HUES48 (cell line): Measurements from ENCODE around the gene HIPK2.

Experiments
- H3K27ac ChIP-seq: one replicate; pipeline ENCODE4 v1.7.0; 2013; ENCODE audit warnings: low read depth, low read length, inconsistent platforms
- H3K27me3 ChIP-seq: 2 replicates; pipeline ENCODE4 v1.6.1; 2013; ENCODE audit warnings: mild to moderate bottlenecking, low read length; ENCODE audit not compliant: control insufficient read depth, insufficient read depth
- H3K36me3 ChIP-seq: 2 replicates; pipeline ENCODE4 v1.6.1; 2013; ENCODE audit warnings: low read length; ENCODE audit not compliant: control insufficient read depth, insufficient read depth
- H3K4me1 ChIP-seq: 2 replicates; pipeline ENCODE4 v1.6.1; 2013; ENCODE audit warnings: mild to moderate bottlenecking, low read length; ENCODE audit not compliant: control insufficient read depth, insufficient read depth
- H3K4me3 ChIP-seq: 2 replicates; pipeline ENCODE4 v1.5.1; 2013; ENCODE audit warnings: mild to moderate bottlenecking, low read depth, low read length
- H3K9ac ChIP-seq: 2 replicates; pipeline ENCODE4 v1.6.1; 2013; ENCODE audit warnings: mild to moderate bottlenecking, low read depth, low read length, moderate library complexity
- H3K9me3 ChIP-seq: 2 replicates; pipeline ENCODE4 v1.6.1; 2013; ENCODE audit warnings: low read length; ENCODE audit not compliant: control insufficient read depth, insufficient read depth

The HIPK2 gene

GRCh38 chr7:139734395-139734794, 43.4 kb downstream of the HIPK2 start:
- Histone ChIP-seq H3K27me3 (no peaks in the 10 kb centered on the region), H3K36me3 (no peaks in the 10 kb centered on the region), H3K9ac (no peak overlapping the region), H3K9me3 (no peaks in the 10 kb centered on the region), H3K4me3 (no peak overlapping the region), H3K4me1 (peaks cover 14% of the 10 kb centered on the region), H3K27ac (no peak overlapping the region)

GRCh38 chr7:139733751-139734150, 44.0 kb downstream of the HIPK2 start:
- peaks cover 14% of the 10 kb centered on the region for H3K4me1 ChIP-seq

GRCh38 chr7:139732471-139733167, 45.2 kb downstream of the HIPK2 start:
- Histone ChIP-seq H3K9ac (no peak overlapping the region), H3K27me3 (no peaks in the 10 kb centered on the region), H3K4me1 (peaks cover 10% of the 10 kb centered on the region), H3K4me3 (no peak overlapping the region), H3K36me3 (no peaks in the 10 kb centered on the region), H3K27ac (no peak overlapping the region), H3K9me3 (no peaks in the 10 kb centered on the region)

More at GRCh38 chr7:139733751-139734150, 44.0 kb downstream of the HIPK2 start:
- no peak overlapping the region for H3K27ac ChIP-seq
- no peaks in the 10 kb centered on the region for H3K27me3 ChIP-seq
- no peak overlapping the region for H3K4me3 ChIP-seq
- no peak overlapping the region for H3K9ac ChIP-seq
- no peaks in the 10 kb centered on the region for H3K9me3 ChIP-seq
- no peaks in the 10 kb centered on the region for H3K36me3 ChIP-seq

- Histone ChIP-seq H3K36me3 (no peaks in the 10 kb centered on the region), H3K27ac (no peak overlapping the region), H3K9ac (no peak overlapping the region), H3K27me3 (no peaks in the 10 kb centered on the region), H3K4me3 (no peak overlapping the region), H3K4me1 (peaks cover 7% of the 10 kb centered on the region; the same call in 1 of the 2 replicates), H3K9me3 (no peaks in the 10 kb centered on the region)
Measured at GRCh38 chr7:139731802-139732470, 45.9 kb downstream of the HIPK2 start.

GRCh38 chr7:139730746-139731612, 46.8 kb downstream of the HIPK2 start:
- Histone ChIP-seq H3K4me1 (peaks cover 7% of the 10 kb centered on the region; the same call in 1 of the 2 replicates), H3K27me3 (no peaks in the 10 kb centered on the region), H3K36me3 (no peaks in the 10 kb centered on the region), H3K4me3 (no peak overlapping the region), H3K27ac (no peak overlapping the region), H3K9me3 (no peaks in the 10 kb centered on the region), H3K9ac (no peak overlapping the region)

GRCh38 chr7:139728203-139728602, 49.6 kb downstream of the HIPK2 start:
- Histone ChIP-seq H3K27me3 (no peaks in the 10 kb centered on the region), H3K9ac (no peak overlapping the region), H3K9me3 (no peaks in the 10 kb centered on the region), H3K4me3 (no peak overlapping the region), H3K4me1 (peaks cover 15% of the 10 kb centered on the region; the same call in 1 of the 2 replicates), H3K27ac (no peak overlapping the region), H3K36me3 (no peaks in the 10 kb centered on the region)

GRCh38 chr7:139727151-139727705, 50.6 kb downstream of the HIPK2 start:
- Histone ChIP-seq H3K4me3 (no peak overlapping the region), H3K27me3 (no peaks in the 10 kb centered on the region), H3K9me3 (no peaks in the 10 kb centered on the region), H3K36me3 (no peaks in the 10 kb centered on the region), H3K9ac (no peak overlapping the region), H3K27ac (no peak overlapping the region), H3K4me1 (peaks cover 15% of the 10 kb centered on the region; the same call in 1 of the 2 replicates)

GRCh38 chr7:139726485-139726869, 51.3 kb downstream of the HIPK2 start:
- Histone ChIP-seq H3K9ac (no peak overlapping the region), H3K4me3 (no peak overlapping the region), H3K36me3 (no peaks in the 10 kb centered on the region), H3K9me3 (no peaks in the 10 kb centered on the region), H3K27ac (no peak overlapping the region), H3K27me3 (no peaks in the 10 kb centered on the region), H3K4me1 (peaks cover 14% of the 10 kb centered on the region; the same call in 1 of the 2 replicates)

GRCh38 chr7:139725858-139726484, 51.8 kb downstream of the HIPK2 start:
- Histone ChIP-seq H3K27me3 (no peaks in the 10 kb centered on the region), H3K9me3 (no peaks in the 10 kb centered on the region), H3K36me3 (no peaks in the 10 kb centered on the region), H3K27ac (no peak overlapping the region), H3K4me3 (no peak overlapping the region), H3K4me1 (peaks cover 9% of the 10 kb centered on the region; the same call in 1 of the 2 replicates), H3K9ac (no peak overlapping the region)

- Histone ChIP-seq H3K36me3 (no peaks in the 10 kb centered on the region), H3K27ac (no peak overlapping the region), H3K4me3 (no peak overlapping the region), H3K9me3 (no peaks in the 10 kb centered on the region), H3K27me3 (no peaks in the 10 kb centered on the region), H3K4me1 (peaks cover 8% of the 10 kb centered on the region; the same call in 1 of the 2 replicates), H3K9ac (no peak overlapping the region)
Measured at GRCh38 chr7:139725077-139725476, 52.7 kb downstream of the HIPK2 start.
